HG02938 (cell line): ENCODE results near the gene ZNF776.
"Not testable (repeated sequence)": the region's sequence is repeated elsewhere in the genome, so short reads cannot be mapped to it uniquely, and the experiment has no call there.

ENCODE experiments used
- ATAC-seq: cut with Tn5 transposase; IDR thresholded peaks from one replicate; pipeline ENCODE4 v1.9.1; 2021; ENCODE audit warnings: mild to moderate bottlenecking, moderate library complexity; ENCODE audit not compliant: unreplicated experiment

The ZNF776 gene

GRCh38 chr19:57776764-57777296 lies 30.2 kb downstream of the ZNF776 start:
- ATAC-seq, result no peak

GRCh38 chr19:57778336-57778735 lies 31.7 kb downstream of the ZNF776 start:
- no peak for ATAC-seq

- no peak for ATAC-seq
These were observed 32.7 kb downstream of the ZNF776 start for GRCh38 chr19:57779220-57779845.

GRCh38 chr19:57786286-57786685 lies 39.7 kb downstream of the ZNF776 start:
- no peak for ATAC-seq

- ATAC-seq, result no peak
These were observed 40.3 kb downstream of the ZNF776 start for GRCh38 chr19:57786906-57787305.

GRCh38 chr19:57788114-57788692 lies 41.6 kb downstream of the ZNF776 start:
- ATAC-seq, result no peak

- ATAC-seq, result no peak
These were observed 42.7 kb downstream of the ZNF776 start for GRCh38 chr19:57789288-57789687.

GRCh38 chr19:57796580-57796979 lies 50.0 kb downstream of the ZNF776 start:
- not testable (repeated sequence) for ATAC-seq

- ATAC-seq, result no peak
These were observed 54.1 kb downstream of the ZNF776 start for GRCh38 chr19:57800696-57801095.

GRCh38 chr19:57802269-57802668 lies 55.7 kb downstream of the ZNF776 start:
- ATAC-seq, result no peak

- ATAC-seq, result no peak
These were observed 56.6 kb downstream of the ZNF776 start for GRCh38 chr19:57803265-57803593.

- no peak for ATAC-seq
These were observed 57.1 kb downstream of the ZNF776 start for GRCh38 chr19:57803594-57804325.

- ATAC-seq, result no peak
These were observed 60.9 kb downstream of the ZNF776 start for GRCh38 chr19:57807541-57807940.
